8988T (cell line): Measurements from ENCODE around the gene RHEBL1.
"Not testable (repeated sequence)": the region's sequence is repeated elsewhere in the genome, so short reads cannot be mapped to it uniquely, and the experiment has no call there.

ENCODE experiments used
- DNase-seq: peaks from one replicate; pipeline ENCODE4 v3.0.0; 2011

Gene RHEBL1

GRCh38 chr12:49088932-49089330 lies 19.2 kb upstream of the RHEBL1 start:
- DNase-seq, result no peak

GRCh38 chr12:49088150-49088931 lies 18.6 kb upstream of the RHEBL1 start:
- peak; percentile 94 for DNase-seq

GRCh38 chr12:49086116-49086515 lies 16.3 kb upstream of the RHEBL1 start:
- no peak for DNase-seq

- no peak for DNase-seq
Measured at GRCh38 chr12:49084438-49084837, 14.7 kb upstream of the RHEBL1 start.

GRCh38 chr12:49079793-49080192 lies 10.0 kb upstream of the RHEBL1 start:
- no peak for DNase-seq

GRCh38 chr12:49070971-49071370 lies 1.2 kb upstream of the RHEBL1 start:
- DNase-seq, result no peak

- DNase-seq, result no peak
Measured at GRCh38 chr12:49068879-49069506, 786 bp downstream of the RHEBL1 start.

GRCh38 chr12:49066120-49066519 lies 3.7 kb downstream of the RHEBL1 start:
- no peak for DNase-seq

GRCh38 chr12:49064767-49065152 lies 5.0 kb downstream of the RHEBL1 start:
- no peak for DNase-seq

GRCh38 chr12:49061916-49062315 lies 7.9 kb downstream of the RHEBL1 start:
- DNase-seq, result not testable (repeated sequence)

- DNase-seq, result no peak
Measured at GRCh38 chr12:49061157-49061650, 8.6 kb downstream of the RHEBL1 start.

- peak; percentile 97 for DNase-seq
Measured at GRCh38 chr12:49060237-49061156, 9.3 kb downstream of the RHEBL1 start, which contains the start of gene KMT2D. Gene KMT2D (minus strand): TSS chr12:49060794. CDS start chr12:49055324, 5,470 bp downstream.

GRCh38 chr12:49059299-49060171 lies 10.2 kb downstream of the RHEBL1 start:
- DNase-seq, result no peak

GRCh38 chr12:49059045-49059298 lies 10.8 kb downstream of the RHEBL1 start:
- no peak for DNase-seq

GRCh38 chr12:49058366-49059044 lies 11.3 kb downstream of the RHEBL1 start:
- DNase-seq, result no peak

GRCh38 chr12:49057888-49058287 lies 11.9 kb downstream of the RHEBL1 start:
- no peak for DNase-seq

- peak; percentile 84 for DNase-seq
Measured at GRCh38 chr12:49055978-49056754, 13.6 kb downstream of the RHEBL1 start.

GRCh38 chr12:49055092-49055491 lies 14.7 kb downstream of the RHEBL1 start:
- no peak for DNase-seq

- peak; percentile 25 for DNase-seq
Measured at GRCh38 chr12:49054524-49054923, 15.3 kb downstream of the RHEBL1 start.

- no peak for DNase-seq
Measured at GRCh38 chr12:49054096-49054495, 15.7 kb downstream of the RHEBL1 start.
